ENCODE results near the gene STEAP3. TPM values are rescaled to one million over a fixed set of nuclear protein-coding genes. Genes with fewer than 3 reads are reported as not detected.

STEAP3 gene
- total and polyA plus RNA-seq, 2 donors (not counting 1 experiment from before 2014, with no cell fraction given), result 1.1 to 1.6 TPM

GRCh38 chr2:119278946-119279345 is 55.3 kb downstream of the STEAP3 start:
- TF ChIP-seq EZH2 (IDR thresholded peaks at IDR 0.05; ENCODE audit: borderline replicate concordance, insufficient read depth, low read depth, low read length, poor library complexity, severe bottlenecking), result no peak
- no peak for TF ChIP-seq CTCF (IDR thresholded peaks at IDR 0.05)
- Histone ChIP-seq H3K36me3 (replicated peaks in 1 of 2; ENCODE audit: control extremely low read depth in 1 of 2, control insufficient read depth in 1 of 2, extremely low read depth in 1 of 2, insufficient read depth in 2 of 2, low read length in 1 of 2) (no peaks in the 10 kb centered on the region), H3K4me1 (ENCODE audit: control insufficient read depth in 2 of 2, insufficient read depth in 2 of 2, low read length in 2 of 2) (no peaks in the 10 kb centered on the region), H3K27me3 (replicated peaks in 1 of 4; ENCODE audit: control extremely low read depth in 1 of 4, control insufficient read depth in 3 of 4, insufficient read depth in 4 of 4, low read length in 3 of 4) (no peaks in the 10 kb centered on the region), H3K9ac (ENCODE audit: low read length) (no peak overlapping the region), H3K9me3 (ENCODE audit: control extremely low read depth in 1 of 3, control insufficient read depth in 2 of 3, insufficient read depth in 1 of 3, low read length in 2 of 3) (peaks cover 0 to under 1% (median 0%) of the 10 kb centered on the region in 3 donors), H3K4me3 (ENCODE audit: control extremely low read depth in 1 of 5, extremely low read depth in 1 of 5, insufficient read depth in 1 of 5, low read depth in 2 of 5, low read length in 4 of 5) (no peak overlapping the region), H3K4me2 (replicated peaks; ENCODE audit: low read depth, low read length, poor library complexity, severe bottlenecking) (no peak overlapping the region), H3K79me2 (ENCODE audit: control insufficient read depth, insufficient read depth, low read length) (no peaks in the 10 kb centered on the region), H2AFZ (ENCODE audit: insufficient read depth, low read depth, low read length, poor library complexity, severe bottlenecking) (no peak overlapping the region), H3K27ac (ENCODE audit: low read length in 2 of 2) (no peak overlapping the region), H4K20me1 (ENCODE audit: control insufficient read depth, insufficient read depth, low read length, poor library complexity, severe bottlenecking) (no peaks in the 10 kb centered on the region)
- CTCF ChIA-PET, result no interaction called here
- 100% methylated on average over 1 of the region's 6 CpGs for WGBS (ENCODE audit: insufficient coverage)
- DNase-seq (no peak), ATAC-seq (ENCODE audit: low read depth) (no peak)
- POLR2A ChIA-PET, result no interaction called here
- intact Hi-C loops (cut with micrococcal nuclease), result no loop called here
- no peak overlapping the region for H3K4me3 Mint-ChIP-seq
- no peaks in the 10 kb centered on the region for H3K4me1 Mint-ChIP-seq
- H3K27ac Mint-ChIP-seq, result no peak overlapping the region
- peaks cover 3% of the 10 kb centered on the region for H3K9me3 Mint-ChIP-seq (ENCODE audit: insufficient read depth)
- peaks cover 2% of the 10 kb centered on the region for H3K27me3 Mint-ChIP-seq

- TF ChIP-seq EZH2 (IDR thresholded peaks at IDR 0.05; ENCODE audit: borderline replicate concordance, insufficient read depth, low read depth, low read length, poor library complexity, severe bottlenecking), result no peak
- TF ChIP-seq CTCF (IDR thresholded peaks at IDR 0.05), result no peak
- Mint-ChIP-seq H3K4me3 (no peak overlapping the region), H3K9me3 (ENCODE audit: insufficient read depth) (no peaks in the 10 kb centered on the region), H3K27me3 (peaks cover 2% of the 10 kb centered on the region), H3K4me1 (no peaks in the 10 kb centered on the region), H3K27ac (no peak overlapping the region)
- no peaks in the 10 kb centered on the region for H3K4me1 ChIP-seq (ENCODE audit: control insufficient read depth in 2 of 2, insufficient read depth in 2 of 2, low read length in 2 of 2)
- intact Hi-C loops (cut with micrococcal nuclease), result no loop called here
- H4K20me1 ChIP-seq (ENCODE audit: control insufficient read depth, insufficient read depth, low read length, poor library complexity, severe bottlenecking), result no peaks in the 10 kb centered on the region
- ChIA-PET CTCF (interaction anchor here (1.8 kb wide), 1 partner anchor 10 kb away, joined by 6 read pairs; no protein-coding TSS in a partner anchor), POLR2A (no interaction called here)
- 100% methylated on average over 4 of the region's 6 CpGs for WGBS (ENCODE audit: insufficient coverage)
- DNase-seq, result no peak
- no peak overlapping the region for H3K4me2 ChIP-seq (replicated peaks; ENCODE audit: low read depth, low read length, poor library complexity, severe bottlenecking)
- H3K27ac ChIP-seq (ENCODE audit: low read length in 2 of 2), result no peak overlapping the region
- no peaks in the 10 kb centered on the region for H3K9me3 ChIP-seq (ENCODE audit: control extremely low read depth in 1 of 3, control insufficient read depth in 2 of 3, insufficient read depth in 1 of 3, low read length in 2 of 3)
- no peak overlapping the region for H3K9ac ChIP-seq (ENCODE audit: low read length)
- no peaks in the 10 kb centered on the region for H3K79me2 ChIP-seq (ENCODE audit: control insufficient read depth, insufficient read depth, low read length)
- H3K4me3 ChIP-seq (ENCODE audit: control extremely low read depth in 1 of 5, extremely low read depth in 1 of 5, insufficient read depth in 1 of 5, low read depth in 2 of 5, low read length in 4 of 5), result no peak overlapping the region
- no peaks in the 10 kb centered on the region for H3K27me3 ChIP-seq (replicated peaks in 1 of 4; ENCODE audit: control extremely low read depth in 1 of 4, control insufficient read depth in 3 of 4, insufficient read depth in 4 of 4, low read length in 3 of 4)
- H3K36me3 ChIP-seq (replicated peaks in 1 of 2; ENCODE audit: control extremely low read depth in 1 of 2, control insufficient read depth in 1 of 2, extremely low read depth in 1 of 2, insufficient read depth in 2 of 2, low read length in 1 of 2), result no peaks in the 10 kb centered on the region
- no peak for ATAC-seq (ENCODE audit: low read depth)
- H2AFZ ChIP-seq (ENCODE audit: insufficient read depth, low read depth, low read length, poor library complexity, severe bottlenecking), result no peak overlapping the region
Observed at GRCh38 chr2:119279666-119280065, 56.0 kb downstream of the STEAP3 start.

Data from B cell (primary cell).